GM12892 (cell line): ENCODE measurements around the gene CCDC74B. TPM values are rescaled to one million over a fixed set of nuclear protein-coding genes. Genes with fewer than 3 reads are reported as not detected.
A peak's percentile ranks its signal among the peaks of the same experiment; 100 is the strongest.
"Not testable (repeated sequence)": the region's sequence is repeated elsewhere in the genome, so short reads cannot be mapped to it uniquely, and the experiment has no call there.

Source experiments
- DNase-seq: peaks from one replicate; pipeline ENCODE4 v3.0.0; 2011; ENCODE audit not compliant: insufficient read length
- FAIRE-seq: peaks from 2 replicates; lab custom pipeline; 2011; peaks lifted over from hg19 to GRCh38; lab: Jason Lieb, UNC
- POLR2A ChIP-seq: IDR thresholded peaks from 2 replicates; pipeline ENCODE4 v1.6.1; 2011; ENCODE audit warnings: low read depth, low read length, control low read depth
- POLR2AphosphoS5 ChIP-seq: IDR thresholded peaks from 2 replicates; pipeline ENCODE4 v1.6.1; 2011; ENCODE audit warnings: low read depth, low read length, control low read depth
- TAF1 ChIP-seq: IDR thresholded peaks from 2 replicates; pipeline ENCODE4 v1.6.1; 2011; ENCODE audit warnings: low read depth, mild to moderate bottlenecking, control low read depth, low read length, borderline replicate concordance
- polyA plus RNA-seq: library from polyadenylated mRNA; unstranded; fragments of >200 nt; gene quantifications from one replicate; pipeline ENCODE4 v1.2.1, GENCODE V29; 2012; ENCODE audit warnings: missing spikeins, inconsistent platforms; ENCODE audit not compliant: missing spikeins

Gene CCDC74B
- polyA plus RNA-seq: 7.0 TPM

DNA sequence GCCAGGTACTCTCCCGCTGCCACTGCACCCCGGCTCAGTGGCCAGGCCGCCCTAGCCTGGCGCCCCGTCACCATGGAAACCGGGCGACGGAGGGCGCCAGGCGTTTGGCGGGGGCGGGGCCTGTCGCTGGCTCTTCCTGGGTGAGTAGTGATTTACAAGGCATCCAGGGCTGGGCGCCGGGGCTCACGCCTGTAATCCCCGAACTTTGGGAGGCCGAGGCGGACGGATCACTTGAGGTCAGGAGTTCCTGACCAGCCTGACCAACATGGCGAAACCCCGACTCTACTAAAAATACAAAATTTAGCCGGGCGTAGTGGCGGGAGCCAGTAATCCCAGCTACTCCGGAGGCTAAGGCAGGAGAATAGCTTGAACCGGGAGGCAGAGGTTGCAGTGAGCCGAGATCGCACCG lies at the start of gene CCDC74B:
Gene CCDC74B (minus strand): TSS at position 107 of the 409 bp plus-strand sequence. CDS start 116 bp downstream, outside the sequence.
- DNase-seq: not testable (repeated sequence)

DNA sequence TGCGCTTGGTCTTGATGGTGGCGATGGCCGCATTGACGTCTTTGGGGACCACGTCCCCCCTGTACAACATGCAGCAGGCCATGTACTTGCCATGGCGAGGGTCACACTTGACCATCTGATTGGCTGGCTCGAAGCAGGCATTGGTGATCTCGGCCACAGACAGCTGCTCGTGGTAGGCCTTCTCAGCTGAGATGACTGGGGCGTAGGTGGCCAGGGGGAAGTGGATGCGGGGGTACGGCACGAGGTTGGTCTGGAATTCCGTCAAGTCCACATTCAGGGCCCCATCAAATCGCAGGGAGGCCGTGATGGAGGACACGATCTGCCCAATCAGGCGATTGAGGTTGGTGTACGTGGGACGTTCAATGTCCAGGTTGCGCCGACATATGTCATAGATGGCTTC lies 48.9 kb upstream of the CCDC74B start:
- FAIRE-seq, DNase-seq: not testable (repeated sequence)

More for the DNA sequence above, at the start of gene CCDC74B:
- peak; percentile 46 for FAIRE-seq

DNA sequence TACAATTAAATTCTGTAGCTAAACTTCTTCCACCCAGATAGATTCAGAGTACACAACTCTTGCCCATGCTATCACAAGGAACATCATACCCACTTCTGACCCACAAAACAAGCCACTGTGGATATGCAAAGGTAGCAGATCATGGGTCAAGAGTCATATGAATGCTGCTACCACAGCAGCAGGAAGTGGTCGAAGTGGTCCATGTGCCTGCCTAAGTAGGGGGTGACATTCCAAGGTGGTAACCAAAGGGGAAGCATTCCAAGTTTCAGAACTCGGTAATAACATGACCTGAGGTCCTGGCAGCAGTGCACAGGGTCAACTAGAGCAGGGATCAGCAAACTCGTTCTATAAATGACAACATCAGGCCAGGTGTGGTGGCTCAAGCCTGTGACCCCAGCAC lies 47.5 kb upstream of the CCDC74B start:
- FAIRE-seq, DNase-seq: not testable (repeated sequence)

DNA sequence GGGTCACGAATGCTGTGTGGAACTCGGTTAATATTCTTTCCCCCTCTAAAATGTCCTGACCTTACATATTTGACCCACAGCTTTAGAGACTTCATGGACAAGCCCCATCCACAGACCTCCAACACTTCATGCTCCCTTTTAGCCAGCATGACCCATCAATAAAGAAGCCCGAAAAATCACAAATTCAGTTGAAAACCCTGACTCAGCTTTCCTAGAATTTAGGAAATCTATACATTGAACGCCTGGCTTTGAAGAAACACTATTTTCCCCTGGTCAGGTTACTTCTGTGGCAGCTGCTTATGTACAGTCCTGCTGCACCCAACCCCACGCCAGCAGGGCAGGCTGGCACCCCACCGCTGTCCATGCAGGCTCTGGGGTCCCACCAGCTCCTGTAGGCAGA lies 46.4 kb upstream of the CCDC74B start:
- FAIRE-seq, DNase-seq: not testable (repeated sequence)

DNA sequence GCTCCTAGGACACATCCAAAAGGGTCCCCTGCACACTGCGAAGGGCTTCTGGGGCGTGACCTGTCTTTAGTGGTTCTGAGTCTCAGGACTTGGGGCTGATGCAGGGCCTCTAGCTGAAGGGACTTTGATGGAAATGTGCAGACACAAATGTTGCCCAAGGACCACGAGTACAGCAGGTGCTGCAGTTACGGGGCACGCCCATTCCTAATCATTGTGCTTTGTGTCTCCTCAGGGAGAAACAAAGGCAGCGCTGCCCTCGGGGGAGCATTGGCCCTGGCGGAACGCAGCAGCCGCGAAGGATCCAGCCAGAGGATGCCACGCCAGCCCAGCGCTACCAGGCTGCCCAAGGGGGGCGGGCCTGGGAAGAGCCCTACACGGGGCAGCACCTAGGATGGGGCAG lies 45.3 kb upstream of the CCDC74B start:
- no peak for FAIRE-seq
- no peak for DNase-seq
- TF ChIP-seq POLR2A (no peak), TAF1 (no peak), POLR2AphosphoS5 (no peak)

DNA sequence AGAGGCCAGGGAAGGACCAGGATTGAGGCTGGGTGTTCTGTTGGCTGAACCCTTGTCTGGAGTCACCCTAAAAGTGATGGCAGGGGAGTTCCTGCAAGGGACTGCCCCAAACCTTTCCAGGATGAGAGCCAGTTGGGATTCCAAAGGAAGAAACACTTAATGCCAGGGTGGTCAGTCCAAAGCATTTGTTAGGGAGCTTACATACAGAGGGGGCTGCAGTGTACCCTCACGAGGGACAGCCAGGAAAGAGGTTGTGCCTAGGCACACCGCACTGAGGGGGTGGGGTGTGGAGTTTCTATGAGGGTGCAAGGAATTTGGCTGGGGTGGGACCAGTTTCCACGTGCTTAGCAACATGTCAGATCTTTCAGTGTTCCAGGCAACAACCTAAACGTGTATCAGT lies 44.0 kb upstream of the CCDC74B start:
- DNase-seq, FAIRE-seq: not testable (repeated sequence)

DNA sequence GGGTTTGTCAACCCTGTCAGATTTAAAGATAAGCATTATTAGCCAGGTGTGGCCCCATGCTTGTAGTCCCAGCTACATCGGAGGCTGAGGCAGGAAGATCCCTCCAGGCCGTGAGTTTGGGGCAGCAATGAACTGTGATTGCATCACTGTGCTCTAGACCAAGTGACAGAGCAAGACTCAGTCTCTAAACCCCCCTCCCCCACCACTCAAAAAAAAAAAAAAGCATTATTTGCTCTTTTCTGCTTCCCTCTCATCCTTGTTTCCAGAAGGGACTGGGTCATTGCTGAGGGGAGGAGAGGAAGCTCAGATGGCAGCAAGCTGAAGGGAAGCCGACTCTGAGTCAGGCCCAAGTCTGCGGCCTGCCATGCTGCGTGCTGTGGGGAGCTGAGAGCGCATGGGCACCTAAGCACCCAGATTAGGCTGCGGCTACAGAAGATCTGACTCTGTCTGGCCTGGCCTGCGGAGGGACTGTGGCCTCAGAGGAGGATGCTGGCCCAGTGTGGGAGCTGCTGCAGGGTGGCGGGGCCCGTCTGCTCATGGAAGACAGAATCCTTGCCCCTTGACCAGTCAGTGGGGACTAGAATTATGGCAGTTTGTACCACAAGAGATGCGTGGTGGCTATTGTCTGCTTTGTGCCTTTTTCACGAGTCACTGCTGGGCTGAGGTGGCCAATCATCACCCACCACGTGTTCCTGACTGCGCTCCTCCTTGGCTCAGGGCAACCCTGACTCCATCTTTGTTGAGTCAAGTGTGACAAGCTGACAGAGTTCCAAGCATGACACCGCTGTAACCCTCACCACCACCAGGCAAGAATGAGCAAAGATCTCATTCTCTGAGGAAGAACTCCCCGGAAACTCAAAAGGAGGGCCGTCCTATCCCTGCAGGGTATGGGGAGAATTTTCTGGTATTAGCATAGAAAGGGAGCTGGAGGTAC lies 43.2 kb upstream of the CCDC74B start:
- DNase-seq: not testable (repeated sequence)
- FAIRE-seq: peak; percentile 56

DNA sequence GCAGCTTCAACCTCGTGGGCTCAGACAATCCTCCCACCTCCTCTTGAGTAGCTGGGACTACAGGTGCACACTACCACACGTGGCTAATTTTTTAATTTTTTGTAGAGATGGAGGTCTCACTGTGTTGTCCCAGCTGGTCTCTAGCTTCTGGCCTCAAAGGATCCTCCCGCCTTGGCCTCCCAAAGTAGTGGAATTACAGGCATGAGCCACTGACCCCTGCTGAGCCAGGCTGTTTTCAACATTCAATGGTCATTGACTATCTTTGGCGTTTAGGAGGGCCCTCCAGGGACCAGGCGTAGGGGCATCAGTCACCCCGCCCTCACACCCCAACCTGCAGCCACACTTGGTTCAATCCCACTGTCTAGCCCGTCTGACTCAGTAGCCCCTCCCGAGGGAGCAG lies 42.4 kb upstream of the CCDC74B start:
- FAIRE-seq (no peak), DNase-seq (no peak)
- TF ChIP-seq POLR2AphosphoS5 (no peak), POLR2A (no peak), TAF1 (no peak)

DNA sequence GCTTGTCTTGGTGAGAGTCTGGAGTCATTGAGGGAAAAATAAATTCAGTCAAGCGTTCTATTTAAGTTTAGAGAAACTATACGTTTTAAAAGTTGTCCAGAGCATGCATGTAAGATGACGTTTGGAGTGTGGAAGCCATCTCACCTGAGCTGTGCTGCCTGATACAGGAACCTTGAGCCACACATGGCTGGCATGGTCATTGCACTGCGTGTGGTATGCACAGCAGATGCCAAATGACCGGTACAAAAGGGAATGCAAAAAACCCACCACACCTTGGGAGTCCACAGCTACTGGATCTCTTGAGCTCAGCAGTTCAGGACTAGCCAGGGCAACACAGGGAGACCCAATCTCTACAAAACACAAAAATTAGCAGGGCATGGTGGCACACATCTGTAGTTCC lies 41.5 kb upstream of the CCDC74B start:
- DNase-seq: no peak
- TF ChIP-seq TAF1: no peak
- no peak for TF ChIP-seq POLR2A
- no peak for TF ChIP-seq POLR2AphosphoS5
- no peak for FAIRE-seq

DNA sequence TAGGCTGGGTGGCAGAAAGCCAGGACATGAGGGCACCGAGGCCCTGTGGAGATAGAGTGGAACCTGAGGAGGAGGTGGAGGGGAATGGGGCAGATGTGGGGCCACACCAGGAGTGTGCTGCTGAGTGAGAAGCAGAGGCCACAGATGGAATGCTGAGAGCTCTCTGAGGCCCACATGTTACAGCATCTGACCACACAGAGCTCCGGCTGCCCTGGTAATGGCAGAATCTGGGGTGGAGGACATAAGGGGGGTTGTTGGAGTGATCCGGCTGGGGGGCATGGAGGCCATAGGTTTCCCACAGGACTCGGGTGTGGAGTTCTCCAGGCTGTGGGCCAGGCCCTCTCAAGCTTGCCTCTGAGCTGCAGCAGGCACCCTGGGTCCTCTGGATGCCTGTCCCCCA lies 41.0 kb upstream of the CCDC74B start:
- no peak for TF ChIP-seq POLR2A
- TF ChIP-seq TAF1: no peak
- TF ChIP-seq POLR2AphosphoS5: no peak
- no peak for FAIRE-seq
- DNase-seq: no peak

DNA sequence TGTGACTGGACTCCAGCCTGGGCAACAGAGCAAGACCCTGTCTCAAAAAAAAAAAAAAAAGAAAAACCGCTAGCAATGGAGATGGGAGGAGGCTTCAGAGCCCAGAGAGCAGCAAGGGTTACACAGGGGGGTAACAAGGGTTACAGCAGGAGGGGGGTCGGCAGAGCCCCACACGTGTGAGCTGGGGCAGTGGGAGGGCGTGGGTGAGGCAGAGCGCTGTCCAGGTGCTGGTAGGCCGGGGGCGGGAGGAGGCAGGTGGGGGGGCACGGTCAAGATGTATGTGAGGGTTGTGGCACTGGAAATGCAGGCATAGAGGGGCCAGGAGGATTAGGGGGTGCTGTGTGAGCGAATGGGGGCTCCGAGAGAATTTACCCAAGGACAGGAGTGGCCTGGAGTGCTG lies 40.5 kb upstream of the CCDC74B start:
- FAIRE-seq (no peak), DNase-seq (no peak)
- TF ChIP-seq POLR2A: no peak
- no peak for TF ChIP-seq TAF1
- no peak for TF ChIP-seq POLR2AphosphoS5

DNA sequence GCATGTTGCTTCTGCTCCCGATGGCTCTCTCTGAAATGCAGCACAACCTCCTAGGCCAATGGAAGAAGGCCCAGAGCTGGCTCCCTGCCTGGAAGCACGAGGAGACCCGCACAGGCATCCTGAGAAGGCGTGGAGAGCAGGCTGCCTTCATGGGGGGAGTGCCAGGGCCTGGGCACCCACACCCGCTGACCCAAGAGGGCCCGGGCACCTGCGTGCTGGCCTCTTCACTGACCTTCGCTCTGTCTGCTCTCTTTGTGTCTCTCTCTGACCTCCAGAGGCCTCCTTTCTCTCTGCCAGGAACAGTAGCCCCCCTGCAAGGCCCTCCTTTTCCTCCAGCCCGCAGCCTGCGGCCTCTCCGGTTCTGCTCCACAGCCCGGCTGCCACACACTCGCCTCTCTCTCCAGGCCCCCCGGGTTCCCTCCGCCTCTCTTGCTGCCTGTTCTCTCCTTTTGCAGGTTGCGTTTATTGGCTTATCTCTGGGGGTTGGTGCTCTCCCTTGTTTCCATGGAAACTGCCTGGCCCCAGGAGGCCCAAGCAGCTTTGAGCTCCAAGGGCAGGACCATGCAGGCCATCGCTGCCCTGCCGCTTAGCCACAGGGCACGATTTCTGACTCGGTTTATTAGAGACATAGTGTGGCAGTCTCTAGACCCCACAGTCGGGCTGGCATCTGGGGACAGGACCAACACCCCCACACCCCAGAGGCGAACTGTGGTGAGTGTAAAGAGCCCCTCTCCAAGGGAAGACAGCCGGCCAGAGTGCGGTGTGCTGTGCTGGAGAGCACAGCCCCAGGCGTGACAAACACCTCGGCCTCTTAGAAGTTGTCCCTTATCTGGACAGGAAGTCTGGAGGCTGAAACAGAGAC lies 38.8 kb upstream of the CCDC74B start:
- FAIRE-seq (no peak), DNase-seq (no peak)
- TF ChIP-seq POLR2A (no peak), POLR2AphosphoS5 (no peak), TAF1 (no peak)

DNA sequence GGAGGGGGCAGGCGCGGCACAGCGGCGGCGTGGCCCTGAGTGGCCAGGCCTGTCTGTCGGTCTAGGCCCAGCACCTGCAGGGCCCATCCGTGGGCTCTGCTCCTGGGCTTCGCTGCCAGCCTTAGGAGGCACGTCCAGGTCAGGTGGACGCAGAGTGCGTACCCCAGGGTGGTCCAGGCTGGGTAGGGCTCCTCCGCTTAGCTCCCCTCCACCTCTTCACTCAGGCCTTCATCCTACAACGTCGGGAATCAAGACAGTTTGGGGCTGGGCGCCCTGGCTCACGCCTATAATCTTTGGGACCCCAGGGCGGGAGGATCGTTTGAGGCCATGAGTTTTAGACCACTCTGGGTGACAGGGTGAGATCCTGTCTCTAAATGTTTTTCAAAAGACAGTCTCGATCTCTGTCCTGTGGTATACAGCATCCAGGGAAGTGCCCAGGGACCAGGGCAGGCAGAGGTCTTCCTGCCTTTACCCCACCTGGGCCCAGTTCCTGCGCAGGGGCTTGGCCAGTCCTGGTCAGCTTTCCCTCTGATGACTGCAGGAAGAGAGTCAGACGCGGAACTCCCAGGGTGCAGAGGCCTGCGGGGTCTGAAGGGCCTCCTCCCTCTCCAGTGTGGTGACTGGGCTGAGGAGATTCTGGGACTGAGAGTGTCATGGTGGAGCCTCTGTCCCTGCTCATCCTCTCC lies 38.1 kb upstream of the CCDC74B start:
- FAIRE-seq, DNase-seq: not testable (repeated sequence)
